Neuron (in vitro differentiated cells): ENCODE data around the gene ATRN.
"Not testable (repeated sequence)": the region's sequence is repeated elsewhere in the genome, so short reads cannot be mapped to it uniquely, and the experiment has no call there.

Experiments
- H2AFZ ChIP-seq: one replicate; pipeline ENCODE4 v1.6.1; 2013; ENCODE audit warnings: low read depth, mild to moderate bottlenecking, inconsistent platforms, low read length, moderate library complexity
- H3K27me3 ChIP-seq: one replicate; pipeline ENCODE4 v1.6.1; 2013; ENCODE audit warnings: low read length; ENCODE audit not compliant: insufficient read depth
- H3K36me3 ChIP-seq: one replicate; pipeline ENCODE4 v1.6.1; 2013; ENCODE audit warnings: low read length; ENCODE audit not compliant: insufficient read depth
- H3K4me1 ChIP-seq: one replicate; pipeline ENCODE4 v1.6.1; 2013; ENCODE audit warnings: low read length; ENCODE audit not compliant: insufficient read depth
- H3K4me3 ChIP-seq: 2 replicates; pipeline ENCODE4 v1.5.1; 2013; ENCODE audit warnings: mild to moderate bottlenecking, low read length, moderate library complexity
- H3K9me3 ChIP-seq: one replicate; pipeline ENCODE4 v1.6.1; 2013; ENCODE audit warnings: low read length

Gene ATRN

GRCh38 chr20:3509064-3509463 is 38.2 kb downstream of the ATRN start:
- Histone ChIP-seq H3K4me3 (no peak overlapping the region), H3K27me3 (no peaks in the 10 kb centered on the region), H2AFZ (no peak overlapping the region), H3K9me3 (peaks cover 3% of the 10 kb centered on the region), H3K36me3 (no peaks in the 10 kb centered on the region), H3K4me1 (no peaks in the 10 kb centered on the region)

- no peaks in the 10 kb centered on the region for H3K4me1 ChIP-seq
- H3K4me3 ChIP-seq: no peak overlapping the region
- no peak overlapping the region for H2AFZ ChIP-seq
- no peaks in the 10 kb centered on the region for H3K27me3 ChIP-seq
- no peaks in the 10 kb centered on the region for H3K36me3 ChIP-seq
- peaks cover 3% of the 10 kb centered on the region for H3K9me3 ChIP-seq
Observed at GRCh38 chr20:3510110-3510509, 39.3 kb downstream of the ATRN start.

GRCh38 chr20:3512239-3512638 is 41.4 kb downstream of the ATRN start:
- not testable (repeated sequence) for H3K4me3 ChIP-seq, H3K9me3 ChIP-seq, H3K27me3 ChIP-seq, H2AFZ ChIP-seq, H3K4me1 ChIP-seq, H3K36me3 ChIP-seq

- Histone ChIP-seq H3K4me3 (no peak overlapping the region), H3K36me3 (no peaks in the 10 kb centered on the region), H3K27me3 (no peaks in the 10 kb centered on the region), H3K4me1 (no peaks in the 10 kb centered on the region), H3K9me3 (peaks cover 2% of the 10 kb centered on the region), H2AFZ (no peak overlapping the region)
Observed at GRCh38 chr20:3514012-3514642, 43.3 kb downstream of the ATRN start.

- H3K27me3 ChIP-seq: no peaks in the 10 kb centered on the region
- no peaks in the 10 kb centered on the region for H3K36me3 ChIP-seq
- H3K4me1 ChIP-seq: no peaks in the 10 kb centered on the region
- no peak overlapping the region for H2AFZ ChIP-seq
- peaks cover 2% of the 10 kb centered on the region for H3K9me3 ChIP-seq
- no peak overlapping the region for H3K4me3 ChIP-seq
Observed at GRCh38 chr20:3515379-3516170, 44.8 kb downstream of the ATRN start.

GRCh38 chr20:3521852-3522740 is 51.3 kb downstream of the ATRN start:
- H3K4me3 ChIP-seq: no peak overlapping the region
- no peak overlapping the region for H2AFZ ChIP-seq
- no peaks in the 10 kb centered on the region for H3K4me1 ChIP-seq
- H3K36me3 ChIP-seq: no peaks in the 10 kb centered on the region
- peaks cover 5% of the 10 kb centered on the region for H3K9me3 ChIP-seq
- no peaks in the 10 kb centered on the region for H3K27me3 ChIP-seq

- H3K27me3 ChIP-seq, H3K9me3 ChIP-seq, H3K36me3 ChIP-seq, H3K4me1 ChIP-seq, H2AFZ ChIP-seq, H3K4me3 ChIP-seq: not testable (repeated sequence)
Observed at GRCh38 chr20:3524696-3525095, 53.9 kb downstream of the ATRN start.

- Histone ChIP-seq H3K9me3 (no peaks in the 10 kb centered on the region), H3K36me3 (peaks cover 3% of the 10 kb centered on the region), H3K27me3 (no peaks in the 10 kb centered on the region), H2AFZ (no peak overlapping the region), H3K4me1 (no peaks in the 10 kb centered on the region), H3K4me3 (no peak overlapping the region)
Observed at GRCh38 chr20:3532089-3532615, 61.3 kb downstream of the ATRN start.

GRCh38 chr20:3537733-3538132 is 66.9 kb downstream of the ATRN start:
- not testable (repeated sequence) for H3K4me3 ChIP-seq, H3K4me1 ChIP-seq, H3K27me3 ChIP-seq, H2AFZ ChIP-seq, H3K9me3 ChIP-seq, H3K36me3 ChIP-seq

- Histone ChIP-seq H3K27me3 (no peaks in the 10 kb centered on the region), H3K4me3 (no peak overlapping the region), H3K4me1 (no peaks in the 10 kb centered on the region), H3K9me3 (no peaks in the 10 kb centered on the region), H2AFZ (no peak overlapping the region), H3K36me3 (peaks cover 7% of the 10 kb centered on the region)
Observed at GRCh38 chr20:3539311-3540107, 68.7 kb downstream of the ATRN start.

GRCh38 chr20:3541887-3542721 is 71.3 kb downstream of the ATRN start:
- no peak overlapping the region for H2AFZ ChIP-seq
- no peaks in the 10 kb centered on the region for H3K27me3 ChIP-seq
- H3K36me3 ChIP-seq: peaks cover 4% of the 10 kb centered on the region
- no peak overlapping the region for H3K4me3 ChIP-seq
- no peaks in the 10 kb centered on the region for H3K4me1 ChIP-seq
- H3K9me3 ChIP-seq: no peaks in the 10 kb centered on the region
